ENCODE data around the gene MOGAT1.
A peak's percentile ranks its signal among the peaks of the same experiment; 100 is the strongest.

Gene MOGAT1, protein sequence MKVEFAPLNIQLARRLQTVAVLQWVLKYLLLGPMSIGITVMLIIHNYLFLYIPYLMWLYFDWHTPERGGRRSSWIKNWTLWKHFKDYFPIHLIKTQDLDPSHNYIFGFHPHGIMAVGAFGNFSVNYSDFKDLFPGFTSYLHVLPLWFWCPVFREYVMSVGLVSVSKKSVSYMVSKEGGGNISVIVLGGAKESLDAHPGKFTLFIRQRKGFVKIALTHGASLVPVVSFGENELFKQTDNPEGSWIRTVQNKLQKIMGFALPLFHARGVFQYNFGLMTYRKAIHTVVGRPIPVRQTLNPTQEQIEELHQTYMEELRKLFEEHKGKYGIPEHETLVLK

GRCh38 chr2:222671259-222672067 is at the start of gene MOGAT1:
TSS of gene MOGAT1 (plus strand) at chr2:222671658. CDS start at chr2:222671786, 128 bp downstream.
- DNase-seq, result no peak

DNA sequence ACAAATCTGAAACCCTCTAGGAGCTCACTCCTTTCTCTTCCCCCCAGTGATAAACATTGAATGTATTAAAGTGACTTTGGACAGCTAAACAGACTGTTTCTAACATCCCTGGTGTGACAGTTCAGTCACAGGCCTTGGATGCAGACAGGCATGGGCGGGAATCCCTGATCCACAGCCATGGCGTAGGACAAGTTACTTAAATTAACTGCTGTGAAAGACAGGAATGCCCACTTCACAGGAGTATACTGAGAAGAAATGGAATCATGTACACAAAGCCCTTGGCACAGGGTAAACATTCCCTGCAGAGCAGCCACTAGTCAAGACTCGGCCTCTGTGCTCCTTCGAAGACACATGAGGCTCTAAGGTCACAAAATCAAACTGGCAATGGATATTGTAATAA is 49.6 kb upstream of the MOGAT1 start:
- DNase-seq, result no peak

GRCh38 chr2:222622910-222623309 is 48.5 kb upstream of the MOGAT1 start:
- DNase-seq, result no peak

DNA sequence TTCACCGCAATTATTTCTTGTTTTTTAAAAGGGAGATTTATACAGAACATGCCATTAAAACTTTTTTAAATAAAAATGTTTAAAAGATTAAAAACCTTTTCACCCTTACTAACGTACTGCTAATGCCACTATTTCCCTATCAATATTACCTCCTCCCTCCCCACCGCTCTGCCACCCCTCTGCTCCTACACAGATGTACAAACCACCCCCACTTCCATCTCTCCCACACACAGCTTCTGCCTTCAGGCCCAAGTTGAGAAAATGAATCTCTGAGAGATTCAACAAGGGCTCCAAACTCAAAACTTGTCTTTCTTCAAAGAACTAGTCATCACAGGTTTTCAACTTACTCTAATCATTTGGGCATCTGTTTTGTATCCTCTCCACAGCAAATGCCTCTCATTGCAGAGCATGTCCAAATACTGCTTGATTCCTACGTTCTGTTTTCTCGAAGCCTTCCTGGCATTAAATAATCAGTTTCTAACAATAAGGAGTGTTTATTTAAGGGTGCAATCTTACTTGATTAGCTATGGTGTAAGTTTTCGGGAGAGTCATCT is 47.6 kb upstream of the MOGAT1 start:
- DNase-seq, result no peak

- no peak for DNase-seq
Observed at GRCh38 chr2:222627764-222628163, 43.7 kb upstream of the MOGAT1 start.

DNA sequence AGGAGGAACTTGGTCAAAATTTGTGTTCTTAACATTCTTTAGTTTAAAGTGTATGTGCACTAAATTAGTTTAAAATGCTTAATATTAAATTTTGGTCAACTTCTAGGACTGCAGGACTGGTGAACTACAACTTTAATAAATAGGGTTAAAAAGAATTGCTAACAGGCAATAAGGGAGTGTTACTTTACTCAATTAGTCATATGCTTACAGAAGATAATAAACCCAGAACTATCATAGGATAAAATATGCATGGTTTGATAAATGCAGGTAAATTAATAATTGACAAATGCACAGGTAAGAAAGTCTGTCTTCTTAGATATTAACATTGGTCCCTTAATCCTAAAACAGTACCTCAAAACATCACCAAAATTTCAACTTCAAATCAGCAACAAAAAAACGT is 36.2 kb upstream of the MOGAT1 start:
- DNase-seq, result no peak

- DNase-seq, result no peak
Observed at GRCh38 chr2:222637067-222637466, 34.4 kb upstream of the MOGAT1 start.

GRCh38 chr2:222641336-222641735 is 30.1 kb upstream of the MOGAT1 start:
- no peak for DNase-seq

DNA sequence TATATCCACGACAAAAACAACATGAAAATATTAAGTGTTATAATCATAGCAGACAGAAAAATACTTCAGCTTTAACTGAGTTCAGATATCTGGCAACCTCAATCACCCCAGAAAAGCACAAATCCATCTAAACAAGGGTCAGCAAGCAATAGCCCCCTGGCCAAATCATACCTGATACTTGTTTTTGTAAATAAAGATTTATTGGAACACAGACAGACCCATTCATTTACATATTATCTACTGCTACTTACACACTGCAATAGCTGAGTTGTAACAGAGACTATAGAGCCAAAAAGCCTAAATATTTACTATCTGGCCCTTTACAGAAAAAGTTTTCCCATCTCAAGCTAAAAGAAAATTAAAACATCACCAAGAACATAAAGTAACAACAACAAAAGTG is 28.3 kb upstream of the MOGAT1 start:
- no peak for DNase-seq

DNA sequence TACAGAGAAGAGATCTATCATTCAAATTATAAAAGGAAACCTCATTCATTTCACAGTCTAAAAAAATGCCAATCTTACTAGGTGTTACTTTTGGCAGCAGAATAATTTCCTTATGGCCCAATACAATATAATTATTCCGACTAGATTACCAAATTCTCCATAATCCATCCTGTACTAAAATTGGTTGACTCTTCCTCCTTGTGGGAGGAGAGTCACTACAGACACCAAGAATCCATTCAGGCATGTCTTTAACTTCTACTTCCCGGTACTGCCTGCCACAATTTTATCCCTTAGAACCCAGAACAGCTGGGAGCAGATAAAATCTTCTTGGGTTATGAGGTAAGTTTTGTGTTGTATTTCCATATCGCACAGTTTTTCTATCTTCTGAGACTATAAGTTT is 25.4 kb upstream of the MOGAT1 start:
- DNase-seq, result no peak

- no peak for DNase-seq
Observed at GRCh38 chr2:222649801-222650200, 21.7 kb upstream of the MOGAT1 start.

GRCh38 chr2:222651718-222652418 is 19.6 kb upstream of the MOGAT1 start:
- DNase-seq, result no peak

GRCh38 chr2:222652491-222653255 is 18.8 kb upstream of the MOGAT1 start:
- DNase-seq, result no peak

DNA sequence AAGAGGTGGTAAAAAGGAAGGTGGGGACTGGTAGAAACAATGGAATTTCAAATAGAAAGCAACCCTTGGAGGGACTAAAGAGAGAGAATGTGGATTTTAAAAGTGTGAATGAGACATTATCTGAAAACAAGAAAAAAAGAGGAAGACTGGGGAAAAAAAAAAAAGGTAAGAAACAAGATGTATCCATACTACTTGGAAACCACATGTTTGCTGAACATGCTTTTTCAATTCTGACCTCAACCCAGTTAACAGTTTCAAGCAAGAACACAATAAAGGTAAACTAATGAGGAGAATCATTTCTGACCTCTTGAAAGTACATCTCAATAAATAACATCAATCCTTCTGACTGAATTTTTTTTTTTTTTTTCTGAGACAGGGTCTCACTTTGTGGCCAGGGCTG is 18.2 kb upstream of the MOGAT1 start:
- DNase-seq, result no peak

DNA sequence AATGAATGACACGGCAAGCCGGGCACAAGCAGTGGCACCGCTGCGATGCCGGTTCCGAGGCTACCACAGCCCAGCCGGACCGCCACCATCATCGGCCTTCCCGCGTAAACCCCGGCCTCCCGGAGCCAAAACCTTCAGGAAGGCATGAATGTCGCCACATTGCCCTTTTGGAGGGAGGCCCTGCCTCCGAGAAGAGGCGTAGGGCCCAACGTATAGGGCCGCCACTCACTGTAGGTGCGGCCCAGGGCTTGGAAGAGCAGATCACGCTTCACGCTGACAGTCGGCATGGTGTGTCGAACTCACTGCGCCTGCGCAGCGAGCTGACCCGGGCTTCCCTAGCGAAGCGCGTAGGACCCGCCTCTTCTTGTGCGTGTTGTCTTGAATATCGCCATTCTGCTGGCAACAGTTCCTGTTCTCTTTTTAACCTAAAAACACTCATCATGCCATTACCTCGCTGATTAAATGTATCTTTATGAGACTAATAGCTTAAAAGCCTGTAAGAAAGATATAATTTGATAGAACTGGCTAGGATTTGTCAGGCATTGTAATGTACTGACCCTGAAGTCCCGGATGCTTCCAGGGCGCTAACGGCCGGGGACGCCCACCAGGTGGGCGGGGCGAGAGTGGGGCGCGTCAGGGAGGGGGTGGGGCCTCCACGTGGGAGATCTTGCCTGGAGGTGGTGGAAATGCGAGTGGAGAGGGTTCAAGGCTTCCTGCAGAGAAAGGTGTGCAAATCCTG is 15.5 kb upstream of the MOGAT1 start, which contains the start of gene FARSB:
FARSB (minus strand) TSS at position 306 of the 739 bp plus-strand sequence; CDS start at position 287, 19 bp downstream.
- peak; percentile 90 for DNase-seq

GRCh38 chr2:222656526-222657446 is 14.7 kb upstream of the MOGAT1 start:
- no peak for DNase-seq

DNA sequence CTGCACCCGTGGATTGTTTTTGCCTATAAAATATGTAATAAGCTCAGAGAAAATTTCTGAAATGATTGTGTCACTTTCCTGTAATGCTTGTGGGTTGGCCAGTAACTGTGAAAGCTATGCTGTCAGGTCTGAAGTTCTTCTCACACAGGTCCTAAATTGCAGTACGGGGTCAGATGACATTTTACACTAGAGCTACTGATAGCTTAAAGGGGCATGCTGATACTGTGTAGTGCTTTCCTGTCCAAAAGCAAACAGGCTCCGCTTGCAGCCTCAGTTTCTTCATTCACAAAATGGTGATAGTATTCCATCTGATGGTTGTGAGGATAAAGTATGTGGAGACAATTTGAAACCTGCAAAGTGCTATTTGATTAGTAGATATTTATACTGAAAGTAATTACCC is 8.0 kb upstream of the MOGAT1 start:
- DNase-seq, result no peak

- no peak for DNase-seq
Observed at GRCh38 chr2:222668494-222669154, 2.8 kb upstream of the MOGAT1 start.

DNA sequence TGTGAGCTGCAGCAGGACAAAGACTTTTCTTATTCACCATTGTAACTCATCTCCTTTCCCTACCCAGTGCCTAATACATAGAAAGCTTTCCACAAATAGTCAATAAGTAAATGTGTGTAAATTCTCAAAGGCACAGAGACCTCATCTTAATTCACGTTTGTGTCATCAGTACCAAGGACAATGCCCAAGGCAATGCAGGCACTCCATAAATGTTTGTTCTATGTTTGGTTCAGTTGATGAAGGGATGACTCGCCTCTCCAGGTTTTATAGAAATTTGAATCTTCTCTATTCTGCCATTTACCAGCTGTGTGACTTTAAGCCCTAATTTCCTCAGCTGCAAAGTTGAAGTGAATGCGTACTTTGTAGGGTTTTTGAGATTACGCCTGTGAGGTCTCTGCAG is 2.1 kb upstream of the MOGAT1 start:
- no peak for DNase-seq
